ENCODE measurements around the gene SGSH.
"Not testable (repeated sequence)": the region's sequence is repeated elsewhere in the genome, so short reads cannot be mapped to it uniquely, and the experiment has no call there.

SGSH gene

GRCh38 chr17:80209765-80210164 is 10.4 kb downstream of the SGSH start:
- FAIRE-seq, result no peak

GRCh38 chr17:80208050-80208449 is 12.1 kb downstream of the SGSH start:
- no peak for FAIRE-seq

DNA sequence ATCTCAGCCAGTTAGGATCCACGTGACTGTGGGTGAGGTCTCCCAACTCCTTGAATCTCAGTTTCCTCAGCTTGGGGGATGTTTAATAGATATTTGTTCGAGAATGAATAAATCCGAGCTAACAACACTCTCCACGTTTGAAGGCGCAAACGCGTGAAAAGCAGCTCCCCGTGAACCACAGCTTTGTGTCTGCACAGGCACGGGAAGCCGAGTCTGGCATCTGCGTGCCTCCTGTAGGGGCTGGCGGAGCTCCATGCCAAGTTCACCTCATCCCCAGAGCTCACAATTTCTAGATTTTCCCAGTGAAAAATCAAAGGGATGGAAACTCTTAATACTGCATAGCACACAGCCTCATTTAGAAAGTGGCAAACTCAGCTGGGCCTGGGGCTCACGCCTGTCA is 14.3 kb downstream of the SGSH start:
- no peak for FAIRE-seq

DNA sequence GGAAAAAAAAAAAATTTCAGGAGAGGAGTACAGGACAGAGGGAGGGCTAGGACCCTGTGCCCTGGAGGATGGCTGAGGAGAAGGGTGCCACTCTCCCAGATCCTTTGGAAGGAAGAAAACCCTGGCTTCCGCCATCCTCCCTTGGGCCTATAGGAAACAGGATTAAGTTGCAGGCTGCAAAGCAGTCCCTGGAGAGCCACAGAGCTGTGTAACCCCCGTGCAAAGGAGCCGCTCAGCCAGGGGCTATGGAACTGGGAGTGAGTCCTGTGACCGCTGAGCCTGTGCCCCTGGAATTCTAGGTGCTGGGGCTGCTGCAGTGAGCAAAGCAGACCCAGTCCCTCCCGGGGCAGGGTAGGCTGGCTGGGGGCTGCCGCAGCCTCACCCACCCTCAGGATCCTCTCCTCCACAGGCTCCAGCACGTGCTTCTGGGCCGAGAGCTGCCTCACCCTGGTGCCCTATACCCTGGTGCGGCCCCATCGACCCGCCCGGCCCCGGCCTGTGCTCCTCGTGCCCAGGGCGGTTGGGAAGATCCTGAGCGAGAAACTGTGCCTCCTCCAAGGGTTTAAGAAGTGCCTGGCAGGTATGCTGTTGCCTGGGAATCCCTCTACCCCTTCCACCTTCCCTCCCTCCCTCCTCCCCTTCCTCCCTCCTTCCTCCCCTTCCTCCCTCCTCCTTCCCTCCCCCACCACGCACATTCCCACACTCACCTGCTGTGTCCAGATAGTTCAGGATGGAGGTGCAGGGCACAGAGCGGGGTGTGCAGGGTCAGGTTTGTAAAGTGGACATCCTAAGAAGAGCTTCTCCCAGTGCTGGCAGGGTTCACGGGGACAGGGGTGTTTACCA is 15.3 kb downstream of the SGSH start:
- no peak for FAIRE-seq

DNA sequence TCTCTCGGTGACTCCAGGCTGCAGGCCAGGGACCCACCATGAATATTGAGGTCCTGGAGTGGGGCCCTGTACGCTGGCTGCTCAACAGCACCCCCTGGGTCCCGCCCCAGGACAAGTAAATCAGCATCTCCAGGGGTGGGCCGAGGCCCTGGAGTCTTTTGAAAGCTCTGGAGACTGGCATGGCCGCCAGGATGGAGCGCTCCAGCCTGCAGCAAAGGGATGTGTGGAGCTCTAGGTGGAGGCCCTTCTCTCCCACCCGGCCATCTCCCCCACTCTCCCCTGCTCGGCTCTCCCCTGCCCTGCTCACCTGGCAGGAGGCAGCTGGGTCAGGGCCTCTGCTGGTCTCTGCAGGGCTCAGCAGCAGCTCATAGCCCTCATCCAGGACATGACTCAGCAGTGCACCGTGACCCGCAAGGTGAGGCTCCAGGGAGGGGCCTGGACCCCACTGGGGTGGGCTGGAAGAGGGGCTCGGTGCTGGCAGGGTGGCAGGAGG is 16.6 kb downstream of the SGSH start:
- no peak for FAIRE-seq

DNA sequence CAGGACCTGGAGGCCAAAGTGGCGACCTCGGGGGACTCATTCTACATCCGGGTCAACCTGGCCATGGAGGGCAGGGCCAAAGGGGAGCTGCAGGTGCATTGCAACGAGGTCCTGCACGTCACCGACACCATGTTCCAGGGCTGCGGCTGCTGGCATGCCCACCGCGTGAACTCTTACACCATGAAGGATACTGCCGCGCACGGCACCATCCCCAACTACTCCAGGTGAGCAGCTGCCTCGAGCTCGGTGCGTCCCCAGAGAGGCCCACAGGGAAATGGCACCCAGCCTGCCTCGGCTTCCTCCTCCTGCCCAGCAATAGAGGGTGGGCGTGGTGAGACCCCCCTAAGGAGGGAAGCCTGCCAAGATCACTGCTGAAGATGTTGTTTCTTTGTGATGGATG is 17.9 kb downstream of the SGSH start:
- FAIRE-seq, result no peak

GRCh38 chr17:80201446-80201845 is 18.7 kb downstream of the SGSH start:
- FAIRE-seq, result no peak

DNA sequence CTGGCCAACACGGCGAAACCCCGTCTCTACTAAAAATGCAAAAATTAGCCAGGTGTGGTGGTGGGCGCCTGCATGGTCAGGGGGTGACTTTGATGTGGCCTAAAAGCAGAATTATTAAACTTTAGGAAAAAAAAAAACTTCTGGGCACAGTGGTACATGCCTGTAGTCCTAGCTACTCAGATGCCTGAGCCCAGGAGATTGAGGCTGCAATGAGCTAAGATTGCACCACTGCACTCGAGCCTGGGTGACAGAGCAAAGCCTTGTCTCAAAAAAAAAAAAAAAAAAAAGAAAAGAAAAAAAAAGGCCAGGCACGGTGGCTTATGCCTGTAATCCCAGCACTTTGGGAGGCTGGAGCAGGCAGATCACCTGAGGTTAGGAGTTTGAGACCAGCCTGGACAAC is 20.8 kb downstream of the SGSH start:
- not testable (repeated sequence) for FAIRE-seq

DNA sequence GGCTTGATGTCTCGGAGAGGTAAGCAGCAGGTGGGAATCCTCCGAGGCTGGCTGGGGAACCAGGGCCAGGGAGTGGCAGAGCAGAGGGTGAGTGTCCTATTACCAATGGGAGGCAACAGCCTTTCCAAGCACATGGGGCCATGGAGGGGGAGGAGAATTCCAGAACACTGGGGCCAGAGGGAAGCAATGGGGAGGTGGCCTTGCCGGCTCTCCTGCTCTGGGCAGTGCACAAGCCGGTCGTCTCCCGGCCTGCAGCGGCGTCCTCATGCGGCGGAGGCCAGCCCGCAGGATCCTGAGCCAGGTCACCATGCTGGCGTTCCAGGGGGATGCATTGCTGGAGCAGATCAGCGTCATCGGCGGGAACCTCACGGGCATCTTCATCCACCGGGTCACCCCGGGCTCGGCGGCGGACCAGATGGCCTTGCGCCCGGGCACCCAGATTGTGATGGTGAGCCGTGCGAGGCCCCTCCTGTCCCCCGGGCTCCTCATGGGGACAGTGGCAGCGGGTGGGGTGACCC is 21.9 kb downstream of the SGSH start:
- no peak for FAIRE-seq

- FAIRE-seq, result no peak
These were observed 23.5 kb downstream of the SGSH start for GRCh38 chr17:80196652-80197051.

GRCh38 chr17:80195671-80196529 is 24.2 kb downstream of the SGSH start:
- no peak for FAIRE-seq

- FAIRE-seq, result no peak
These were observed 25.0 kb downstream of the SGSH start for GRCh38 chr17:80195141-80195540.

DNA sequence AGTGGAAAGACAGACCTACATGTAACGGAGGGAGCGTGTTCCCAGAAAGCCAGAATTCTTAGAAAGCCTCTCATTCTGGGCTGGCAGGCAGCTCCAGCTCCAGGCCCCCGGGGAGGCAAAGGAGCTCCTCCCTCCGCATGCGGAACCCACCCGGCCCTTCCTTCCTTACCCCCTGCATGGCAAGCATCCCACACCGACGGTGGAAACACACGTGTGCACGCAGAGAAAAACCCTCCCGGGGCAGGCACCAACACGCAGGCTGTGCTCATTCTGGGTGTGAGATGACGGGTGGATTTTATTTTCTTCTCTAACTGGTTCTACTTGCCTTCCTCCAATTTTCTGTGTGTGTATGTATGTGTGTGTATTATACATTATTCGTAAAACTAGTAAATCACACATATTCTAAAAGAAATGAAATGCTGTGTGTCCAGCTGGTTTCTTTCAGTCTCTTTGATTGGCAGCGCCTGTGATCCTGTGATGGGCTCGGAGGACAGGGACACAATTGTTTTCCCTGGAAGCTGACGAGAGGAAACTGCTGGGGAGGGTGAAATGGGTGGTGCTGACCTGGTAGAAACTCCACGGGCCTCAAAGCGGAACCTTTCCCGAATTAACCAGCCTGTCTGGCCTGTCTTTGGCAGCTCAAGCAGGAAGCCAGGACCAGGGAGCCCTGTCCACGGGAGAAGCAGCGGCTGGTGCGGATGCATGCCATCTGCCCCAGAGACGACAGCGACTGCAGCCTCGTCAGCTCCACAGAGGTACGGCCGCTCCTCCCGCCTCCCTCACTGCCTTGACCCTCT is 28.1 kb downstream of the SGSH start:
- FAIRE-seq, result no peak

DNA sequence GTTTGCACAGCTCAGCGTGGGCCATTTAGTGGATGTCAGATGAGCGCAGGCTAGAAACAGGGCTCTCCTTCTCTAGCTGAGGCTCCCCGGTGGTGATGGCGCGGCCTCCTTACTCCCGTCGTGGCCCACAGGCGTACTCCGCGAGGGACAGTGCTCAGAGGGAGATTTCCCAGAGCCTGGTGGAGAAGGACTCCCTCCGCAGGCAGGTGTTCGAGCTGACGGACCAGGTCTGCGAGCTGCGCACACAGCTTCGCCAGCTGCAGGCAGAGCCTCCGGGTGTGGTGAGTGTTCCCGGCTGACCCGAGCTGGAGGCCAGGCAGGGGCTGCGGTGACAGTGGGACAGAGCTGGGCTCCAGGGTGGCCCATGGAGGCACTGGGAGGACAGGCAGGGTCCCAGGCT is 28.9 kb downstream of the SGSH start:
- FAIRE-seq, result no peak

GRCh38 chr17:80190716-80191115 is 29.4 kb downstream of the SGSH start:
- FAIRE-seq, result no peak

- no peak for FAIRE-seq
These were observed 30.5 kb downstream of the SGSH start for GRCh38 chr17:80189611-80190010.

GRCh38 chr17:80187515-80187941 is 32.6 kb downstream of the SGSH start:
- no peak for FAIRE-seq

- FAIRE-seq, result no peak
These were observed 33.0 kb downstream of the SGSH start for GRCh38 chr17:80187090-80187489.

DNA sequence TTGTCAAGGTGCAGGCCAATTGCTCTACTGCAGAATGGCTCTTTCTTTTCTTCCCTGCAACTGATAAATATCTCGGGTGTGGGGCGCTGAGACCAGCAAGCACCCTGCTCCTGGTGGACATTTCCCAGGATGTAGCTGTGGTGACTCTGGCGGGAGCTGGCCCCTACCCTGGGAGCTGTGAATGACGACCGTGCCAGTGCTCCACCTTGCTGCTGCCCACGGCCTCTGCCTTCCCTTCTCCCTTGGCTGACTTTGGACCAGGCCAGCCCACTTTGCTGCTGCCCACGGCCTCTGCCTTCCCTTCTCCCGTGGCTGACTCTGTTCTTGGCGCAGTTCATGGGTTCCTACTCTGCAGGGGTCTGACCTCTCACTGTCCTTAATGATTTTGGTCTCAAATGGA is 34.2 kb downstream of the SGSH start:
- FAIRE-seq, result no peak

DNA sequence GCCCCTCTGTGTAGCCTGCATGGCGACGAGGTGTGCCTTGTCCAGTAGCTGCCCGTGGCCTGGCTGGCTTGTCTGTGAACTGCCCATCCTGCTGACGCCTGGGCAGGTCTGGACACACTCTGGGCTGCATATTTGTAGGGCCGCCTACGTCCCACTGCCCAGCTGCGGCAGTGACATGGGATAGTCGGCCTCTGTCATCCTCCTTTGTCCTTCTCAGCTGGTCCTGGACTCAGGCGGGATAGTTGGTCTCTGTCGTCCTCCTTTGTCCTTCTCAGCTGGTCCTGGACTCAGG is 35.8 kb downstream of the SGSH start:
- FAIRE-seq, result no peak

DNA sequence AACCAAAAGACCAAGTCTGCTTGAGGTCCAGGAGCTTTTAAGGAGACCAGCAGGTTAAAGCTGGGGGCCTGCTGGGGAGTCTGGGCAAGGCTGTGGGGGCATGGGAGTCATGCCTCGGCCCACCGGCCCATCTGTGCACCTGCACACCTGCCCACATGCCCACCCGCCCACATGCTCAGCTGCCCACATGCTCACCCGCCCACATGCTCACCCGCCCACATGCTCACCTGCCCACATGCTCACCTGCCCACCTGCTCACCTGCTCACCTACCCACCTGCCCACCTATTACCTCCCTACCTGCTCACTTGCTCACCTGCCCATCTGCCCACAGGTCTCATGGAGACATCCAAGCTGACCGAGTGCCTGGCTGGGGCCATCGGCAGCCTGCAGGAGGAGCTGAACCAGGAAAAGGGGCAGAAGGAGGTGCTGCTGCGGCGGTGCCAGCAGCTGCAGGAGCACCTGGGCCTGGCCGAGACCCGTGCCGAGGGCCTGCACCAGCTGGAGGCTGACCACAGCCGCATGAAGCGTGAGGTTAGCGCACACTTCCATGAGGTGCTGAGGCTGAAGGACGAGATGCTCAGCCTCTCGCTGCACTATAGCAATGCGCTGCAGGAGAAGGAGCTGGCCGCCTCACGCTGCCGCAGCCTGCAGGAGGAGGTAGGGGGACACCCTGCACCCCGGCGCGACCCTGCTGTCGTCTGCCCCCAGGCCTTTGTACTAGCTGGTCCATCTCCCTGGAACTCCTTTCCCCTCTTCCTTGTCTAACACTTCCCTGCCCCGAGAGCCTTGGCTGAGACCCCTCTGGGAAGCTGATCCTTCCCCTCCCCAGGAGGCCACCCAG is 36.3 kb downstream of the SGSH start:
- no peak for FAIRE-seq

DNA sequence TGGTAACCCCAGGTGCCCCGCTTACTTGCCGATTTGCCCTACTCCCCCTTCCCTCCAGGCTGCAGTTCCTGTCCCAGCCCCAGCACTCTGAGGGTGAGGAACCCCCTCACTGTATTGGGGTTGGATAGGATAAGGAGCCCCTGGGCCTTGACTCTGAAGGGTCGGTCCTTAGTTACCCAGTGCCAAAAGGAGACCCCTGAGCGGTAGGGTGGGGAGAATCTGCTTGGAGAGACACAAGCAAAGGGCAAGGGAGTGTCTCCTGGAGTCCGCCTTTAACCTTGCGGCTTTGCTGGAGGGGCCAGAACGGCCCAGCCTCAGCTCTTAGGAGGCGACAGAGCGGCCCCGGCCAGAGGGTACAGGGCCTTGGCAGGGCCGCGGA is 37.3 kb downstream of the SGSH start:
- FAIRE-seq, result no peak
